Measurements from ENCODE around the gene PDE4A. TPM values are rescaled to one million over a fixed set of nuclear protein-coding genes. Genes with fewer than 3 reads are reported as not detected.

The PDE4A gene
- polyA plus RNA-seq, 1 donor: 2.2 TPM

DNA sequence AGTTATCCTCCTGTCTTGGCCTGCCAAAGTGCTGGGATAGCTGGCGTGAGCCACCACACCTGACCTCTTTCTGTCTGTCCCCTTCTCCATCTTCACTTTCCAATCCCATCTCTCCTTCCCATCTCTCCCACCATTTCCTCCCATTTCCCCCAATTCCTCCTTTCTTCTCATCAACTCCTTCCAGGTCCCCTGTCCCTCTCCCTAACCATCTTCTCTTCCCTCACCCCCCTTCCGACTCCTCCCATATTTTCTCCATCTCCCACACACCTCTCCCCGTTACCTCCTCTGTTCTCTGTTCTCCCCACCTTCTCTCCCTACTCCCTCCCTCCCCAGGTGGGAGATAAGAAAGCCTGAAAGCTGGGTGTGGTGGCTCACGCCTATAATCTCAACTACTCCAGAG is 42.2 kb downstream of the PDE4A start:
- Histone ChIP-seq H3K4me3 (ENCODE audit: low read length) (no peak overlapping the region), H3K27ac (ENCODE audit: low read length) (no peak overlapping the region), H3K36me3 (ENCODE audit: control insufficient read depth, insufficient read depth, low read length) (no peaks in the 10 kb centered on the region), H3K4me1 (ENCODE audit: control insufficient read depth, insufficient read depth, low read length) (peaks cover 7% of the 10 kb centered on the region), H3K9me3 (ENCODE audit: control insufficient read depth, low read depth, low read length) (no peaks in the 10 kb centered on the region), H3K27me3 (ENCODE audit: control insufficient read depth, insufficient read depth, low read length) (peaks cover 2% of the 10 kb centered on the region)
- DNase-seq: no peak
- 90% methylated on average over 2 of the region's 4 CpGs for WGBS (ENCODE audit: insufficient coverage, low lambda C conversion rate)

DNA sequence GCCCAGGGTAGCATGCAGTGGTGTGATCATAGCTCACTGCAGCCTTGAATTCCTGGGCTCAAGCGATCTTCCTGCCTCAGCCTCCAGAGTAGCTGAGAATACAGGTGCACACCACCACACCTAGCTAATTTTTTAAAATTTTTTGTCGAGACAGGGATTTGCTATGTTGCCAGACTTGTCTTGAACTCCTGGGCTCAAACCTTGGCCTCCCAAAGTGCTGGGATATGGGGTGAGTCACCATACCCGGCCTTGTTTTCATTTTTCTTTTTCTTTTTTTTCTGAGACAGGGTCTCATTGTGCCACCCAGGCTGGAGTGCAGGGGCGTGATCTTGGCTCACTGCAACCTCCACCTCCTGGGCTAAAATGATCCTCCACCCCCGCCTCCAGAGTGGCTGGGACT is 44.1 kb downstream of the PDE4A start:
- 100% methylated on average over 1 of the region's 5 CpGs for WGBS (ENCODE audit: insufficient coverage, low lambda C conversion rate)
- peaks cover 15% of the 10 kb centered on the region for H3K27me3 ChIP-seq (ENCODE audit: control insufficient read depth, insufficient read depth, low read length)
- no peaks in the 10 kb centered on the region for H3K36me3 ChIP-seq (ENCODE audit: control insufficient read depth, insufficient read depth, low read length)
- H3K27ac ChIP-seq (ENCODE audit: low read length): no peak overlapping the region
- no peak for DNase-seq
- H3K4me1 ChIP-seq (ENCODE audit: control insufficient read depth, insufficient read depth, low read length): peaks cover 7% of the 10 kb centered on the region
- H3K9me3 ChIP-seq (ENCODE audit: control insufficient read depth, low read depth, low read length): no peaks in the 10 kb centered on the region
- H3K4me3 ChIP-seq (ENCODE audit: low read length): no peak overlapping the region

DNA sequence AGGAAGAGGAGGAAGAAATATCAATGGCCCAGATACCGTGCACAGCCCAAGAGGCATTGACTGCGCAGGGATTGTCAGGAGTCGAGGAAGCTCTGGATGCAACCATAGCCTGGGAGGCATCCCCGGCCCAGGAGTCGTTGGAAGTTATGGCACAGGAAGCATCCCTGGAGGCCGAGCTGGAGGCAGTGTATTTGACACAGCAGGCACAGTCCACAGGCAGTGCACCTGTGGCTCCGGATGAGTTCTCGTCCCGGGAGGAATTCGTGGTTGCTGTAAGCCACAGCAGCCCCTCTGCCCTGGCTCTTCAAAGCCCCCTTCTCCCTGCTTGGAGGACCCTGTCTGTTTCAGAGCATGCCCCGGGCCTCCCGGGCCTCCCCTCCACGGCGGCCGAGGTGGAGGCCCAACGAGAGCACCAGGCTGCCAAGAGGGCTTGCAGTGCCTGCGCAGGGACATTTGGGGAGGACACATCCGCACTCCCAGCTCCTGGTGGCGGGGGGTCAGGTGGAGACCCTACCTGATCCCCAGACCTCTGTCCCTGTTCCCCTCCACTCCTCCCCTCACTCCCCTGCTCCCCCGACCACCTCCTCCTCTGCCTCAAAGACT is 46.9 kb downstream of the PDE4A start:
- Histone ChIP-seq H3K36me3 (ENCODE audit: control insufficient read depth, insufficient read depth, low read length) (no peaks in the 10 kb centered on the region), H3K4me1 (ENCODE audit: control insufficient read depth, insufficient read depth, low read length) (no peaks in the 10 kb centered on the region), H3K27me3 (ENCODE audit: control insufficient read depth, insufficient read depth, low read length) (peaks cover 15% of the 10 kb centered on the region), H3K4me3 (ENCODE audit: low read length) (no peak overlapping the region), H3K9me3 (ENCODE audit: control insufficient read depth, low read depth, low read length) (no peaks in the 10 kb centered on the region), H3K27ac (ENCODE audit: low read length) (no peak overlapping the region)
- no CpG with 5 or more reads among the region's 20 CpGs for WGBS (ENCODE audit: insufficient coverage, low lambda C conversion rate)
- no peak for DNase-seq

DNA sequence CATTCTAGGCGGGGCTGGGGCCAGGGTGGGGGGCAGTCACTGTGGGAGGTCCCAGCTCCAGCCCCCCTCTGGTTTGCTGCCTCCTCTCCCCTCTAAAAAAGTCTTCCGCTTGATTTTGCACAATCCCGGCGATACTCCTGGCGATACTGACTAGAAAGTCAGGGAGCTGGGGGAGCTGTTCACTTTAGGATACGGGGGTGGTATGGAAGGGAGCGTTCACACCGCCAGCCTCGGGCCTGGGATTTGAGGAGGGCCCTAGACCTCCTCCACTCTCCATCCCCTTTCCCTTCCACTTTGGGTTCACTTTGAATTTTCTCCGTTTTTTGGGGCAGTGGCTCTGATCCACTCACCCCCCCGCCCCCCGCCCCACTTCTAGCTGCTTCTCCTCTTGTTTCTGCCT is 47.8 kb downstream of the PDE4A start:
- Histone ChIP-seq H3K36me3 (ENCODE audit: control insufficient read depth, insufficient read depth, low read length) (no peaks in the 10 kb centered on the region), H3K4me3 (ENCODE audit: low read length) (no peak overlapping the region), H3K27ac (ENCODE audit: low read length) (no peak overlapping the region), H3K27me3 (ENCODE audit: control insufficient read depth, insufficient read depth, low read length) (peaks cover 13% of the 10 kb centered on the region), H3K9me3 (ENCODE audit: control insufficient read depth, low read depth, low read length) (no peaks in the 10 kb centered on the region), H3K4me1 (ENCODE audit: control insufficient read depth, insufficient read depth, low read length) (no peaks in the 10 kb centered on the region)
- DNase-seq: no peak
- WGBS (ENCODE audit: insufficient coverage, low lambda C conversion rate): no CpG with 5 or more reads among the region's 12 CpGs

DNA sequence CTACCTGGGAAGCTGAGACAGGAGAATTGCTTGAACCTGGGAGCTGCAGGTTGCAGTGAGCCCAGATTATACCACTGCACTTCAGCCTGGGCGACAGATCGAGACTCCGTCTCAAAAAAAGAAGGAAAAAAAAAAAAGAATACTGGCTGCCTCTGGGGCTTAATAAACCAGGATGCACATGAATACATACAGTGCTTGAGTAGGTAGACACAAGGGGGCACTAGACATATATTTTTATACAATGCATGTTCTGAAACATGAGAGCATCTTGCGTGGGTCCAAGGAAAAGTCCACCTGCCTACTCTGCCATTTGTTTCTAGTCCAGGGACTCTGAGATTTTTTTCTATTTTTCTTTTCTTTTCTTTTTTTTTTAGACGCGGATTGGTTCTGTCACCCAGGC is 51.6 kb downstream of the PDE4A start:
- Histone ChIP-seq H3K27ac (ENCODE audit: low read length) (no peak overlapping the region), H3K4me3 (ENCODE audit: low read length) (no peak overlapping the region), H3K27me3 (ENCODE audit: control insufficient read depth, insufficient read depth, low read length) (peaks cover 13% of the 10 kb centered on the region), H3K36me3 (ENCODE audit: control insufficient read depth, insufficient read depth, low read length) (no peaks in the 10 kb centered on the region), H3K9me3 (ENCODE audit: control insufficient read depth, low read depth, low read length) (no peaks in the 10 kb centered on the region), H3K4me1 (ENCODE audit: control insufficient read depth, insufficient read depth, low read length) (no peaks in the 10 kb centered on the region)
- WGBS (ENCODE audit: insufficient coverage, low lambda C conversion rate): 56% methylated on average over 6 of the region's 6 CpGs
- DNase-seq: no peak

DNA sequence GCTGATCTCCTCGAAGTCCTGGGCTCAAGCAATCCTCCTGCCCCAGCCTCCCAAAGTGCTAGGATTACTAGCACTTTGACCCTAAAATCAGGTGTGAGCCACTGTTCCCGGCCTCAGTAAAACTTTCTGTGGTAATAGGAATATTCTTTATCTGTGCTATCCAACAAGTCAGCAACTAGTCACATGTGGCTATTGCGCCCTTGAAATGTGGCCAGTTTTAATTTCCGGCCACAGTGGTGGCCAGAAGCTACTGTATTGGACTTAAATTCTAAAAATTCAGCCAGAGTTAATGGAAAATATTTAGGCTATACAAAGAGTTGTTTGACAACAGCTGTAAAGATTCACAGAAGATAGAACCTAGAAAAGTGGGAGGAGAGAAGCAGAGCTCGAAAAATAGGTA is 52.9 kb downstream of the PDE4A start:
- 80% methylated on average over 1 of the region's 5 CpGs for WGBS (ENCODE audit: insufficient coverage, low lambda C conversion rate)
- H3K4me3 ChIP-seq (ENCODE audit: low read length): no peak overlapping the region

DNA sequence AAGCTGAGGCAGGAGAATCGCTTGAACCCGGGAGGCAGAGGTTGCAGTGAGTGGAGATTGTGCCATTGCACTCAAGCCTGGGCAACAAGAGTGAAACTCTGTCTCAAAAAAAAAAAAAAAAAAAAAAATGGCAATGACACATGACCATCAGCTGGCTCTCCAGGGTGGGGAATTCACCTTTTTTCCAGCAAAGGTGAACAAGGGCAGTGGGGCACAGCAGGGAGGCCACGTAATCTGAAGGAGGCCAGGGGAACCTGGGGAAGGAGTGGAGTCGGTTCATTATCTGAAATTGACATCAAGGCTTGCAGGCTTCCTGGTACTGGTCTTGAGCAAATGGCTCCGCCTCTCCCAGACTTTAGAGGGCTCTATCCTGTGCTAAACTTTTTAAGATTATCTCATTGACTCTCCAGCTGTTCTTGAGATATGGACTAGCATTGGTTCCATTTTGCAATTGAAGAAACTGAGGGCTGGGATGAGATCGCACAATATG is 54.7 kb downstream of the PDE4A start:
- 100% methylated on average over 1 of the region's 6 CpGs for WGBS (ENCODE audit: insufficient coverage, low lambda C conversion rate)
- no peak overlapping the region for H3K4me3 ChIP-seq (ENCODE audit: low read length)
- peaks cover 10% of the 10 kb centered on the region for H3K27me3 ChIP-seq (ENCODE audit: control insufficient read depth, insufficient read depth, low read length)
- H3K27ac ChIP-seq (ENCODE audit: low read length): no peak overlapping the region
- peaks cover 7% of the 10 kb centered on the region for H3K4me1 ChIP-seq (ENCODE audit: control insufficient read depth, insufficient read depth, low read length)
- DNase-seq: peak in 1 of 2 donors; percentile 37
- no peaks in the 10 kb centered on the region for H3K36me3 ChIP-seq (ENCODE audit: control insufficient read depth, insufficient read depth, low read length)
- no peaks in the 10 kb centered on the region for H3K9me3 ChIP-seq (ENCODE audit: control insufficient read depth, low read depth, low read length)

More for the DNA sequence above, 52.9 kb downstream of the PDE4A start:
- H3K27ac ChIP-seq (ENCODE audit: low read length): no peak overlapping the region
- H3K4me1 ChIP-seq (ENCODE audit: control insufficient read depth, insufficient read depth, low read length): no peaks in the 10 kb centered on the region
- H3K9me3 ChIP-seq (ENCODE audit: control insufficient read depth, low read depth, low read length): no peaks in the 10 kb centered on the region
- H3K27me3 ChIP-seq (ENCODE audit: control insufficient read depth, insufficient read depth, low read length): peaks cover 12% of the 10 kb centered on the region
- no peak for DNase-seq
- H3K36me3 ChIP-seq (ENCODE audit: control insufficient read depth, insufficient read depth, low read length): no peaks in the 10 kb centered on the region

DNA sequence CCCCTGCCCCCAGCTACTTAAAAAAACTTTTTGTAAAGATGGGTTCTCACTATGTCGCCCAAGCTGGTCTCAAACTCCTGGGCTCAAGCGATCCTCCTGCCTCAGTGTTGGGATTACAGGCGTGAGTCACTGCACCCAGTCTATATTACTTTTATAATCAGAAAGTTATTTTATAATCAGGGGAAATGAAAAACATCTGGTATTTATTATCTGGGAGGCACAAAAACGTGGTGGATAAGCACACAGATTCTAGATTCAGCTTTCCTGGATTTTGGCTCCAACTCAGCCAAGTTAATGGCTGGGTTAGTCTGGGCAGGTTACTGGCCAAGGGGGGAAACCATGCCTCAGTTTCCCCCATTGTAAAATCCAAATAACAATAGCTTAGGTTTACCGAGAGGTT is 58.1 kb downstream of the PDE4A start:
- no peak overlapping the region for H3K27ac ChIP-seq (ENCODE audit: low read length)
- H3K27me3 ChIP-seq (ENCODE audit: control insufficient read depth, insufficient read depth, low read length): peaks cover 10% of the 10 kb centered on the region
- peaks cover 7% of the 10 kb centered on the region for H3K4me1 ChIP-seq (ENCODE audit: control insufficient read depth, insufficient read depth, low read length)
- no peak for DNase-seq
- 20% methylated on average over 1 of the region's 5 CpGs for WGBS (ENCODE audit: insufficient coverage, low lambda C conversion rate)
- H3K36me3 ChIP-seq (ENCODE audit: control insufficient read depth, insufficient read depth, low read length): no peaks in the 10 kb centered on the region
- H3K9me3 ChIP-seq (ENCODE audit: control insufficient read depth, low read depth, low read length): no peaks in the 10 kb centered on the region
- H3K4me3 ChIP-seq (ENCODE audit: low read length): no peak overlapping the region

DNA sequence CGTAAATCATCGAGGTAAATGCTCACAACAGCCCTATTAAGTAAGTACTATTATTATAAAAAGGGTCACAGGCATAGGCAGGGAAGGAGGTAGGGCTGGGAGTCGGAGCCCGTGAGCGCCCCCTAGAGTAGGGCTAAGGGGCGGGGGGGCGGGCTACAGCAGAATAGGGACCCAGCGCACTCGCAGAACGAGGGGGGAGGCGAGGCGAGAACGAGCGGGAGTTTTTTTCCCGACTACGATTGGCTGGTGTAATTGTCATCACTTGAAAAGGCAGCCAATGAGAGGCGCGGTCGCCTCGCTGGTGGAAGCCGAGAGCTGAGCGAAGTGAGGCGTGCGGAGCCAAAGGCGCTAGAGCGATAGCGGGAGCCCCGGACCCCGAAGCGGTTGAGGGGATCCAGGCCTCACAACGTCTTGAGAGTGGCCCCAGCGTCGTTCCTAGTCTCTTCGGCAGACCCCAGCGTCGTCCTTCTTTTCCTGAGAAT is 58.6 kb downstream of the PDE4A start:
- Histone ChIP-seq H3K9me3 (ENCODE audit: control insufficient read depth, low read depth, low read length) (no peaks in the 10 kb centered on the region), H3K4me3 (ENCODE audit: low read length) (no peak overlapping the region), H3K4me1 (ENCODE audit: control insufficient read depth, insufficient read depth, low read length) (peaks cover 7% of the 10 kb centered on the region), H3K27me3 (ENCODE audit: control insufficient read depth, insufficient read depth, low read length) (peaks cover 10% of the 10 kb centered on the region), H3K36me3 (ENCODE audit: control insufficient read depth, insufficient read depth, low read length) (no peaks in the 10 kb centered on the region), H3K27ac (ENCODE audit: low read length) (no peak overlapping the region)
- DNase-seq: peak; percentile 73 to 78
- no CpG with 5 or more reads among the region's 36 CpGs for WGBS (ENCODE audit: insufficient coverage, low lambda C conversion rate)

DNA sequence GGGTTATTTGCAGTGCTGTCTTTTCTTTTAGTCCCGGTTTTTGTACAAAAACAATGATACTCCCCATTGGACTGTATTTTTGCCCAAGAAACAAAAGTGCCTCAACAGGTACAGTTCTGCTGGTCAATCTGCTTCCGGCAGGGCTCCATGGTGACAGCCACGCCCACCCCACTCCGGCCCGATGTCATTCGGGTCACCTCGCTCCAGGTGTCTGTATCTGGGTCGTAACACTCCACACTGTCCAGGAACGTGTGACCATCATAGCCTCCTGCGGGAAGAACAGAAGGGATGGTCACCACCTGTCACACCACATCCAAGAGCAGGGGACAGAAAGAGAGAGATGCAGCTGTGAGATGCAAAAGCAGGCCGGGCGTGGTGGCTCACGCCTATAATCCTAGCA is 66.2 kb downstream of the PDE4A start:
- H3K27me3 ChIP-seq (ENCODE audit: control insufficient read depth, insufficient read depth, low read length): no peaks in the 10 kb centered on the region
- WGBS (ENCODE audit: insufficient coverage, low lambda C conversion rate): no CpG with 5 or more reads among the region's 13 CpGs
- H3K9me3 ChIP-seq (ENCODE audit: control insufficient read depth, low read depth, low read length): no peaks in the 10 kb centered on the region
- DNase-seq: no peak
- H3K4me1 ChIP-seq (ENCODE audit: control insufficient read depth, insufficient read depth, low read length): no peaks in the 10 kb centered on the region
- H3K36me3 ChIP-seq (ENCODE audit: control insufficient read depth, insufficient read depth, low read length): peaks cover 45% of the 10 kb centered on the region
- H3K4me3 ChIP-seq (ENCODE audit: low read length): no peak overlapping the region
- no peak overlapping the region for H3K27ac ChIP-seq (ENCODE audit: low read length)

DNA sequence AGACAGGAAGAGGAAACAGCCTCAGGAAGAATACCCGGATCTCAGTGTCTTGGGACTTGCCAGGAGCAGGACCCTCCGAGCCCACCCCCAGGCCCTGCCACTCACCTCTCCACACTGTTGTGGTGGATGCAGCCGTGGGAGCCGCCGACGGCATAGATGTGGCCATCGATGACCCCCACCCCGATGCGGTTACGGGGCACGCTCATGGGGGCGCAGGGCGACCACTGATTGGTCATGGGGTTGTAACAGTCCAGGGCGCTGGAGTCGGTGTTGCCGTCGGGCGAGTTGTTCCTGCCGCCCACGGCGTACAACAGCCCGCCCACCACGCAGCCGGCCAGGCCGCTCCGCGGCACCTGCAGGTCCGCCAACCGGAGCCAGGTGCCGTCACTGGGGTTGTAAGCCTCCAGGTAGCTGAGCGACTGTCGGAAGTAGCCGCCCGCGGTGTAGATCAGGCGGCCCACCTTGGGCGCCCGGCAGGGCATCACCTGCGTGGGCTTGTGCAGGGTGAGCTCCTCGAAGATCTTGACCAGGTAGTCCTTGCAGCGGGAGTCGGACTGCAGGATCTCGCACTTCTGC is 71.2 kb downstream of the PDE4A start:
- Histone ChIP-seq H3K27ac (ENCODE audit: low read length) (no peak overlapping the region), H3K36me3 (ENCODE audit: control insufficient read depth, insufficient read depth, low read length) (peaks cover 63% of the 10 kb centered on the region), H3K4me3 (ENCODE audit: low read length) (no peak overlapping the region), H3K9me3 (ENCODE audit: control insufficient read depth, low read depth, low read length) (no peaks in the 10 kb centered on the region), H3K27me3 (ENCODE audit: control insufficient read depth, insufficient read depth, low read length) (no peaks in the 10 kb centered on the region), H3K4me1 (ENCODE audit: control insufficient read depth, insufficient read depth, low read length) (no peaks in the 10 kb centered on the region)
- no CpG with 5 or more reads among the region's 43 CpGs for WGBS (ENCODE audit: insufficient coverage, low lambda C conversion rate)
- no peak for DNase-seq
